Posterior vena cava (tissue), 2 donors: Measurements from ENCODE around the gene TMEM11. TPM values are rescaled to one million over a fixed set of nuclear protein-coding genes. Genes with fewer than 3 reads are reported as not detected.

Experiments used
- DNase-seq: peaks from one replicate; pipeline ENCODE4 v3.0.0-alpha.2; 2020; ENCODE audit warnings: low spot score
- intact Hi-C, 2 donors: fragments of 100-400 bp; cut with DNase I; formaldehyde crosslinking; loops; one replicate each; pipeline versions ENCODE4 v1.14.1 to v1.14.2; 2022 to 2023
- total RNA-seq, 2 donors: library from RNA; stranded (reverse); fragmentation: NEBNext Ultra II Directional; extraction: Animal tissue kit (Norgen Biotek cat#: 25700); gene quantifications; one replicate each; pipeline ENCODE4 v1.2.1, GENCODE V29; 2021
- donor health status: DM: yes; HTN: yes; CAD: no.
- donor health status: DM: yes; HTN: yes; CAD: no.

The TMEM11 gene
- total RNA-seq, 2 donors from 2014 or later, result 18.5 to 18.7 TPM

DNA sequence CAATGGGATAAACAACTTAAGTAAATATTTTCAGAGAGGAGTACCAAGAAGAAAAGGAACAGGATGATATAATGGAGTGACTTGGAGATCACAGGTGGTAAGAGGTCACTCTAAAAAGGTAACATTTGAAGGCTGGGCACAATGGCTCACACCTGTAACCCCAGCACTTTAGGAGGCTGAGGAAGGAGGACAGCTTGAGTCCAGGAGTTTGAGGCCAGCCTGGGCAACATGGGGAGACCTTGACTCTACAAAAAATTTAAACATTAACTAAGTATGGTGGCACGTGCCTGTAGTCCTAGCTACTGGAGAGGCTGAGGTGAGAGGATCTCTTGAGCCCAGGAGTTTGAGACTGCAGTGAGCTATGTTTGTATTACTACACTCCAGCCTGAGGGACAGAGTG is 3.4 kb upstream of the TMEM11 start:
- intact Hi-C loops, result no loop called here
- no peak for DNase-seq

GRCh38 chr17:21215935-21216334 is 2.0 kb upstream of the TMEM11 start:
- DNase-seq, result no peak
- intact Hi-C loops, result no loop called here

GRCh38 chr17:21214777-21215541 is 998 bp upstream of the TMEM11 start:
- intact Hi-C loops, result loop anchor here in 1 of 2 donors (5.0 kb wide), 1 partner anchor 88 kb away; the partner anchor contains the start of gene DHRS7B
- DNase-seq, result no peak

- DNase-seq, result peak; percentile 89
- intact Hi-C loops, result loop anchor here in 1 of 2 donors (5.0 kb wide), 1 partner anchor 86 kb away; the partner anchor contains the start of gene DHRS7B
These were observed 335 bp downstream of the TMEM11 start for GRCh38 chr17:21213638-21214014.

DNA sequence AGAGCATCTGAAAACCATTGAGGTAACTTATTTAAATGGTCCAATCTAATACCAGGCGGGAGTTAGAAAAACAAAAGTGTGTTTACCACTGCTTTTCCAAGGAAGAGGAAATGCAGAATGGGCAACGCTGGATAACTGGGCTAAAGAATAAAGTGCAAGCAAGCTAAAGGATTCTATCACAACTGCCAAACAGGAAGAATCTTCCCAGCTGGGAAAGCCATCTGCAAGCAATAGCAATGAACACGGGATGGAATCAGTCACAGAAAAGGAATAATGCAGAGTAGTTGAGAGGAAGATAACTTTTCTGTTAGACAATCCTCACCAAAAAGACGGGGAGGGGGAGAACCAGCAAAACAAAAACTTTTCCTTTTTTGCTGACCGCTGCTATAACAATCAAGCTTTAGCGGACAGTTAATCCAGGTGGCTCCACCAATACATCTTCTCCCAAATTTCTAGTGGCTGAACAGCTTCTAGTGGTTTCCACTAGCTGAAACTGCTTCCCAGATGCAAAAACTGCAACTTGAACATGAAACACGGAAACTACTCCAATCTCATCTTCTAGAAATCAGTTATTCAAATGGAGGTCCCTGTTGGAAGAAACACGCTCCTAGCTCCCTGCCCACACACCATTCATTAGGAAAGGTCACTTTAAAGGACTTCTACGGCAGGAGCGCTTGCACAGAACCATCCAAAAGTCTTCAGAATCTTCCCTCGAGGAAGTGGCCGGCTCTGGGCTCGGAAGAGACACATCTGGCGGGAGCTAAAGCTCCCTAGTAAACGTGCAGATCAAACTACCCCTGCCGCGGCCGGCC is 929 bp downstream of the TMEM11 start:
- intact Hi-C loops, result loop anchor here in 1 of 2 donors (5.0 kb wide), 1 partner anchor 86 kb away; the partner anchor contains the start of gene DHRS7B
- no peak for DNase-seq

DNA sequence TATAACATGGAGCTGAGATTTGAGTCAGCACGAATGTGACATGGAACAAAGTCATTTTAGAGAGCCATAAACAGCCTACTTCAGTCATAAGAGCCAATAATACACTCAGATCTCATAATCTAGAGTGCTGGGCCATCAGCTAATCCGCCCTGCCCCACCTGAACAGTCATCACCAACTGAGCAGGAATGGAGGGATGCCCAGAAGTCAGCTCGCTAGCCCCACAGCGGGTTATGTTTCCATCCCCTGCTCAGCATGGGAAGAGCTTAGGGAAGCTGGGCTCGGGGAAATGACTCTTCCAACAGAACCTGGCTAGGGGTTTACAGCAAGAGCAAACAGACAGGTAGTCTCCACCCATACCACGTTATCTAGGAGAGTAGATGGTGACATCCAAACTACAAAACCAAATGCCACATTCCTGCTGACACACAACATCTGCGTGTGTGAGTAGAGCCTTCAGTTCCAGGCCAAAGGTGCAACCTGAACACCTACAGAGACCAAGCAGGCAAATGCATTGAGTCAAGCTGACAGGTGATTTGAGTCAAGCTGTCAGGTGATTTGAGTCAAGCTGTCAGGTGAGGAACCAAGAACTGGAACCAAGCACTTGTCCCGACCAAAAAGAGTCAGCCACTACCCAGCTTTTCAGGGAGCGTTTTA is 2.0 kb downstream of the TMEM11 start:
- intact Hi-C loops, result loop anchor here (1.0 to 5.0 kb wide), 2 partner anchors 40 to 85 kb away; partner anchors contain the start of gene DHRS7B (in 1 of the 2)

DNA sequence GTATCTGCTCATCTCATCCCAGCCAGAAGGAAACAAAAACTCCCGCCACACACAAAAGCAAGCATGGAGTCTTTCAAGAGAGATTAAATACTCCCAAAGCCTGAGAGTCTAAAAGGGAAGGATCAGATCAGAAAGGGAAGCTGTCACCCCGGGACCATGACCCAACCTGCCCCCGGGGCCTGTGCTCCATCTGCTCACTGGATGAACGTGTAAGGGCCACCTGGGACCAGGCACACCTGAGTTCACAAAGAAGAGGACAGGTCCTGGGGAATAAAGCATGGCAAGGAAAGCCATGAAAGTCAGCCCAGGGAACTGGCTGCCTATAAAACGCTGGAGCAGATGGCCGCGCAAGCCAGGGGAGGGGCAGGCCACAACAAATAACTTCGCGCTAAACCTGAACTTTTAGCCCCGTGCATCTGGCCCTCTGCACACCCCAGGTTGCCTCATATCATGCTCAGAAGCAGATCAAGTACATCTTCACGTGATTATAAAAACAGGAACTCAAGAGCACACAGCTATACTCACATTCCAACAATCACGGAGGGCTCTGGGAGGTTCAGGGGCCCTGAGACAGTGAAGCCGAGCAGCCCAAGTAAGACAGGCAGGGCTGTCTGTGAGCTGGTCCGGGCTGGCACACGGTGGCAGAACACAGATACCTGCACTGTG is 3.4 kb downstream of the TMEM11 start:
- DNase-seq, result no peak
- intact Hi-C loops, result loop anchor here (1.0 to 5.0 kb wide), 2 partner anchors 38 to 83 kb away; partner anchors contain the start of gene DHRS7B (in 1 of the 2)

More for the DNA sequence above, 2.0 kb downstream of the TMEM11 start:
- DNase-seq, result no peak

- intact Hi-C loops, result loop anchor here (5.0 to 10.0 kb wide), 3 partner anchors 42 to 85 kb away; partner anchors contain the start of gene DHRS7B (in 2 of the 2)
- DNase-seq, result no peak
These were observed 4.3 kb downstream of the TMEM11 start for GRCh38 chr17:21209511-21210175.

DNA sequence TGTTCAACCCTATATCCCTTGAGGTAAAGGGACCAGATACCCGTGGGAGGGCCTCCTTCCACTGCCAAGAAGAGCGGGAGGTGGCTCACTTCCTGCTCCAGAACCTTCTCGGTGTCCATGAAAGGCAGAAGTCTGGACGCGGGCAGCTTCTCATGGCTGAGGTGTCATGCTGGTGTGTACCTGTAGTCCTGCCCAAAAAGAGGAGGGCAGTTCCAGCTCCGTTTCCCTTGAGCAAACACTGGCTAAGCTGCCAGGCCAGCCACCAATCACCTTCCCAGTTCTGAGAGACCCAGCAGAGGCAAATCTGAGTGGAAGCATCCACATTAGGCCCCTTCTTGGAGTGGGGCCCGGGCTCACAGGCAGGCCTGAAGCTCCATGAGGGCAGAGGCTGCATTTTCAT is 5.6 kb downstream of the TMEM11 start:
- DNase-seq, result no peak
- intact Hi-C loops, result loop anchor here (5.0 to 10.0 kb wide), 2 partner anchors 41 to 84 kb away; partner anchors contain the start of gene DHRS7B (in 1 of the 2)

DNA sequence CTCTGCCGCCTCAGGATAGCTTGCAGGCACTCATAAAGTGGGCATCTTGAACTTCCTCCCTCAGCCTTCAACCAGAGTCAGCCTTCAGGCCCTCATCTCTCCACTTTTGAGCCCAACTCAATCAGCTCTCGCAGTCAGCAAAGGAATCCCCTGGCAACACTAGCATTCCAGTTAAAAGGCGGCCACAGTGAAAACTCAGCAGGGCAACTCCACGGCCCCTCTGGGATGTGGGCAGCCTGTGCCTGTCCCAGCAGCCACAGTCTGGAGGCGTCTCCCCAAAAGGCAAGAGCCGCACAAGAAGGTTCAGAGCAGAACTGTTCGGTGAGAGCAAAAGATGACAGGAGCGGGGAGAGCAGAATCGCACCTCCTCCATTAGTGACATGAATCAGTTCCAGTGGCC is 9.0 kb downstream of the TMEM11 start:
- intact Hi-C loops, result loop anchor here (5.0 to 10.0 kb wide), 2 partner anchors 38 to 80 kb away; partner anchors contain the start of gene DHRS7B (in 1 of the 2)
- no peak for DNase-seq

DNA sequence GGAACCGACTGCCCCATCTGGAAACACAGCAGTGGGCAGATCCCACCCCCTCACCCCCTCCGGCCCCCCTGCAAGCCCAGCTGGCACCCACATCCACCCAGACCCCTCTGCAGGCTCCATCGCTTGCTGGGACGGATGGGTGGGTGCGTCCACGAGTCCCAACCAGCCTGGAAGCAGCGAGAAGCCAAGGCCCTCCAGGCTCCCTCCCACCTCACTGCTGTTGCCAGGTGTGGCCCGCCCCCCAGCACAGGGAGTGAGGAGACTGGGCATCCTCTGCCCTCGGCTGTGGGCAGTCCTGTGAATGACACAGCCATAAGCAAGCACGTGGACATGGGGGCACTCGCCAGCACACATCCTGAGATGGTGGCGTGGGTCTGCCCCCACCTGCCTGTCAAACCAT is 11.4 kb downstream of the TMEM11 start:
- DNase-seq, result no peak
- intact Hi-C loops, result loop anchor here in 1 of 2 donors (10.0 kb wide), 1 partner anchor 78 kb away; the partner anchor contains the start of gene DHRS7B

GRCh38 chr17:21201874-21202273 is 12.1 kb downstream of the TMEM11 start:
- intact Hi-C loops, result loop anchor here in 1 of 2 donors (10.0 kb wide), 1 partner anchor 77 kb away; the partner anchor contains the start of gene DHRS7B
- no peak for DNase-seq

DNA sequence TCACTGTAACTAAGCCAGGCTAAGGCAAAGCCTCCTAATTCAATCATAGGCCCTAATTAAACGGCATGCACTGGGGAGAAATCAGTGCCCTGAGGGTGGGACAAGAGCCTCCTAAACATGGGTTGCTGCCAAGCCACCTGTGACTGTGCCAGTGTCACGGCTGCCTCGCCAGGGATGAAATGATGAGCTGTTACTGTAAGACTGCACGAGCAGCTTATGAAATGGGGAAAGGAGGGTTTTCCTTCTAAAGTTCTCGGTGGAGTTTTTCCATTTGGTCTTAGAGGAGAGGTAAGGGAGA is 12.7 kb downstream of the TMEM11 start:
- no peak for DNase-seq
- intact Hi-C loops, result loop anchor here in 1 of 2 donors (10.0 kb wide), 1 partner anchor 76 kb away; the partner anchor contains the start of gene DHRS7B

DNA sequence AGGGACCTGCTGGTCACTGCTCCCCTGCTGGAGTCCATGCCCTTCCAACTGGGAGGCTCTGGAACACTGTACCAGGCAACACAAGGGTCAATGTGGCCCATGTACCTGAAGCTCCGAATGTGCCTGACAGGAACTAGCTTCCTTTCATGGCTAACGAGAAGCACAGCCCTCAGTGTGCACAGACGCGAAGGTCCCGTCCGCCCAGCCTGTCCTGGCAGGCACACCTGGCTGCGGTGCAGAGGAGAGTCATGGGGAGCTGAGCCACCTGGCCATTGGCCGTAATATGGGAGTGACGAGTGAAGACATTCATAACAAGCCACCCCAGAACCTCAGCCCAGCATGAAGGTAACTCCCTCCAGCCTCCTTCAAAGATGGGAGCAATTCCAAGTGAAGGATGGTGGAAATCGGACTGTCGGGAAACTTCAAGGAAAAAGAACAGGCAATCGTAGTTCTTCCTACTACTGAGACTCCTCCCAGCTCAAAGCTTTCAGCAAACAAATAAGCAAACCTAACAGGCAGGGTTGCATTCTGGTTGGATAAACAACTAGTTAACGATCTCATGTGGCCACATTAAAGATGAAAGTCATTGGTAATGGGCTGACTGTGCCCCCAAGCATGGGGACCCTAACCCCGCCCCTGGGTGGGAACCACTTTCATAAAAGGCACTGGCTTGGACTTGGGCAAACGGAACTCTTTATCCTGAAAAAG is 13.2 kb downstream of the TMEM11 start:
- intact Hi-C loops, result loop anchor here in 1 of 2 donors (10.0 kb wide), 1 partner anchor 76 kb away; the partner anchor contains the start of gene DHRS7B

GRCh38 chr17:21199856-21200255 is 14.1 kb downstream of the TMEM11 start:
- no peak for DNase-seq
- intact Hi-C loops, result loop anchor here in 1 of 2 donors (10.0 kb wide), 1 partner anchor 75 kb away; the partner anchor contains the start of gene DHRS7B

More for the DNA sequence above, 13.2 kb downstream of the TMEM11 start:
- no peak for DNase-seq

- DNase-seq, result no peak
- intact Hi-C loops, result no loop called here
These were observed 14.7 kb downstream of the TMEM11 start for GRCh38 chr17:21199311-21199710.

DNA sequence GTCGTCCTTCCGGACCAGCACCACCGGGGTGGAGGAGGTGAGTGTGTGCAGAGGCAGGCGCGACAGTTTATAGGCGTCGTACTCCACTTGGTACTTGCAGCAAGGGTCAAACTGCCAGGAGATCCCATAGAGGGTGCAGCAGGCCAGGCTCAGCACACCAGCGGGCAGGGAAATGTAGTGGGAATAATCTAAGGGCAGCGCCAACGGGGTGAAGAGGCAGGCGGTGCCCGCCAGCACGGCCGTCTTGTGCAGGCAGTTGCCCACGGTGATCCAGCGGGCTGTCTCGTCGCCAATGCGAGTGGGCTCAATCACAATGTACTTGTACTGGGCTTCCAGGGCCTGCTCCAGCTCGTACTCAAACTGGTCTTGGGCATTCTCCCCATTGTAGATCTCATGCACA is 15.6 kb downstream of the TMEM11 start:
- no peak for DNase-seq
- intact Hi-C loops, result no loop called here
